HG02973 (cell line): ENCODE data around the gene NEDD4L.
A peak's percentile ranks its signal among the peaks of the same experiment; 100 is the strongest.
"Not testable (repeated sequence)": the region's sequence is repeated elsewhere in the genome, so short reads cannot be mapped to it uniquely, and the experiment has no call there.

Experiments used
- ATAC-seq: cut with Tn5 transposase; IDR thresholded peaks from one replicate; pipeline ENCODE4 v1.9.1; 2021; ENCODE audit warnings: moderate library complexity; ENCODE audit not compliant: unreplicated experiment

NEDD4L gene

GRCh38 chr18:58026395-58026794 lies 17.6 kb upstream of the NEDD4L start:
- ATAC-seq, result no peak

GRCh38 chr18:58026857-58027256 lies 17.2 kb upstream of the NEDD4L start:
- ATAC-seq, result no peak

GRCh38 chr18:58027341-58027740 lies 16.7 kb upstream of the NEDD4L start:
- no peak for ATAC-seq

GRCh38 chr18:58028109-58028784 lies 15.8 kb upstream of the NEDD4L start:
- no peak for ATAC-seq

- no peak for ATAC-seq
Observed at GRCh38 chr18:58032233-58032632, 11.8 kb upstream of the NEDD4L start.

GRCh38 chr18:58033216-58033615 lies 10.8 kb upstream of the NEDD4L start:
- no peak for ATAC-seq

- ATAC-seq, result no peak
Observed at GRCh38 chr18:58034370-58034769, 9.7 kb upstream of the NEDD4L start.

- ATAC-seq, result no peak
Observed at GRCh38 chr18:58037163-58037562, 6.9 kb upstream of the NEDD4L start.

GRCh38 chr18:58038063-58038462 lies 6.0 kb upstream of the NEDD4L start:
- no peak for ATAC-seq

- ATAC-seq, result no peak
Observed at GRCh38 chr18:58041633-58042032, 2.4 kb upstream of the NEDD4L start.

- no peak for ATAC-seq
Observed at GRCh38 chr18:58042826-58043490, 1.1 kb upstream of the NEDD4L start.

- ATAC-seq, result peak; percentile 36
Observed at GRCh38 chr18:58044370-58045241, 580 bp downstream of the NEDD4L start.

- no peak for ATAC-seq
Observed at GRCh38 chr18:58045242-58046092, 1.4 kb downstream of the NEDD4L start.

- ATAC-seq, result no peak
Observed at GRCh38 chr18:58046093-58046793, 2.2 kb downstream of the NEDD4L start.

GRCh38 chr18:58046794-58047555 lies 2.9 kb downstream of the NEDD4L start:
- no peak for ATAC-seq

GRCh38 chr18:58047556-58047882 lies 3.5 kb downstream of the NEDD4L start:
- no peak for ATAC-seq

- ATAC-seq, result no peak
Observed at GRCh38 chr18:58048081-58048642, 4.1 kb downstream of the NEDD4L start.

- no peak for ATAC-seq
Observed at GRCh38 chr18:58049000-58049688, 5.1 kb downstream of the NEDD4L start.

- ATAC-seq, result not testable (repeated sequence)
Observed at GRCh38 chr18:58050963-58051362, 6.9 kb downstream of the NEDD4L start.
